Thyroid gland (tissue), 4 donors: ENCODE results near the gene SPATA25.

Experiments used
- POLR2A ChIP-seq, 2 donors: fragments of 450-650 bp; IDR thresholded peaks; one replicate each; pipeline ENCODE4 v1.6.1; 2017; ENCODE audit warnings: antibody characterized with exemption in 2 of 2, mild to moderate bottlenecking in 2 of 2, moderate library complexity in 1 of 2
- TF ChIP-seq, protein P1 (sequence below), 6 experiments: fragments of 200-600 bp in 3 of 6; fragments of 450-650 bp in 3 of 6; sonication (generic) in 3 of 6; IDR thresholded peaks; one replicate each; pipeline ENCODE4 v1.5.1; 2016 to 2019; ENCODE audit warnings: antibody characterized with exemption in 6 of 6, mild to moderate bottlenecking in 2 of 6, inconsistent platforms in 1 of 6, moderate library complexity in 1 of 6

DNA sequence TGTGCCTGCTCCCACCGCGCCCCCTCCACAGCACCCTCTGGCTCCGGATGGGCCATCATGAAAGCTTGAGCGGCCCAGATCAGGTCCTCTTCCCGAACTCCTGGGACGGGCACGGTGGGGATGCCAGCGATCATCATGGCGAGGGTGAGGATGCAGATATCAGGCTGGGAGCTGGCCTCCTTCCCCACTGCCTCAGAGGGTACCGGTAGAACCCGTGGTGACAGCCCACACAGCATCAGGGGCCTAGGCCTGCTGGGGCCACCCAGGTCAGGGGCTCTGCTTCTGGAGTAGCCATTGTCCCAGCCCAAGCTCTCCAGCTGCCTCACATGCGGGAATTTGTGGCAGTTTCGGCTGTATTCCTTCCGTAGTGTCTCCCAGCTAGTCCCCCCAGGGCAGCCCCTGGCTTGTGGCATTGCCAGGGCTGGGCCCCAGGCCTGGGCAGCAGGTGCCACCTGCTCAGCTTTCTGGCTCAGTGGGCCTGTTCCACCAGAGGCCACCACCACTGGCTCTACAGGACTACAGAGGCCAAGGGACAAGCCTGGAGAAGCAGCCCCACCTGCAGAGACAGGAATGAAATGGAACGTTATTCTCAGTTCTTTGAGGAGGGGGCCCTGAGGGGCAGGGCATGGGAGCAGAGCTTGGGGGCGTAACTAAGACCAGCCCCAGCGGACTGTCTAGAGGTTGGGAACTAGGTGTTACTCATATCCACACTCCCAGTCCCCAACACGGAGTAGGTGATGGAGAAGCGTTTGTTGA is 654 bp downstream of the SPATA25 start:
- TF ChIP-seq POLR2A (IDR thresholded peaks at IDR 0.05), result no peak
- TF ChIP-seq, protein P1, sequence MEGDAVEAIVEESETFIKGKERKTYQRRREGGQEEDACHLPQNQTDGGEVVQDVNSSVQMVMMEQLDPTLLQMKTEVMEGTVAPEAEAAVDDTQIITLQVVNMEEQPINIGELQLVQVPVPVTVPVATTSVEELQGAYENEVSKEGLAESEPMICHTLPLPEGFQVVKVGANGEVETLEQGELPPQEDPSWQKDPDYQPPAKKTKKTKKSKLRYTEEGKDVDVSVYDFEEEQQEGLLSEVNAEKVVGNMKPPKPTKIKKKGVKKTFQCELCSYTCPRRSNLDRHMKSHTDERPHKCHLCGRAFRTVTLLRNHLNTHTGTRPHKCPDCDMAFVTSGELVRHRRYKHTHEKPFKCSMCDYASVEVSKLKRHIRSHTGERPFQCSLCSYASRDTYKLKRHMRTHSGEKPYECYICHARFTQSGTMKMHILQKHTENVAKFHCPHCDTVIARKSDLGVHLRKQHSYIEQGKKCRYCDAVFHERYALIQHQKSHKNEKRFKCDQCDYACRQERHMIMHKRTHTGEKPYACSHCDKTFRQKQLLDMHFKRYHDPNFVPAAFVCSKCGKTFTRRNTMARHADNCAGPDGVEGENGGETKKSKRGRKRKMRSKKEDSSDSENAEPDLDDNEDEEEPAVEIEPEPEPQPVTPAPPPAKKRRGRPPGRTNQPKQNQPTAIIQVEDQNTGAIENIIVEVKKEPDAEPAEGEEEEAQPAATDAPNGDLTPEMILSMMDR (IDR thresholded peaks at IDR 0.05), result no peak
